Testis (tissue), 2 donors: ENCODE measurements around the gene SLC29A1.

ENCODE experiments used
- POLR2A ChIP-seq: fragments of 450-650 bp; IDR thresholded peaks from one replicate; pipeline ENCODE4 v1.6.1; 2017; ENCODE audit warnings: antibody characterized with exemption, mild to moderate bottlenecking, moderate library complexity
- TF ChIP-seq, protein P1 (sequence below), 3 experiments: fragments of 450-650 bp in 2 of 3; fragments of 200-600 bp in 1 of 3; sonication (generic) in 1 of 3; IDR thresholded peaks; one replicate each; pipeline ENCODE4 v1.5.1; 2016 to 2019; ENCODE audit warnings: antibody characterized with exemption in 3 of 3, mild to moderate bottlenecking in 2 of 3, moderate library complexity in 1 of 3

DNA sequence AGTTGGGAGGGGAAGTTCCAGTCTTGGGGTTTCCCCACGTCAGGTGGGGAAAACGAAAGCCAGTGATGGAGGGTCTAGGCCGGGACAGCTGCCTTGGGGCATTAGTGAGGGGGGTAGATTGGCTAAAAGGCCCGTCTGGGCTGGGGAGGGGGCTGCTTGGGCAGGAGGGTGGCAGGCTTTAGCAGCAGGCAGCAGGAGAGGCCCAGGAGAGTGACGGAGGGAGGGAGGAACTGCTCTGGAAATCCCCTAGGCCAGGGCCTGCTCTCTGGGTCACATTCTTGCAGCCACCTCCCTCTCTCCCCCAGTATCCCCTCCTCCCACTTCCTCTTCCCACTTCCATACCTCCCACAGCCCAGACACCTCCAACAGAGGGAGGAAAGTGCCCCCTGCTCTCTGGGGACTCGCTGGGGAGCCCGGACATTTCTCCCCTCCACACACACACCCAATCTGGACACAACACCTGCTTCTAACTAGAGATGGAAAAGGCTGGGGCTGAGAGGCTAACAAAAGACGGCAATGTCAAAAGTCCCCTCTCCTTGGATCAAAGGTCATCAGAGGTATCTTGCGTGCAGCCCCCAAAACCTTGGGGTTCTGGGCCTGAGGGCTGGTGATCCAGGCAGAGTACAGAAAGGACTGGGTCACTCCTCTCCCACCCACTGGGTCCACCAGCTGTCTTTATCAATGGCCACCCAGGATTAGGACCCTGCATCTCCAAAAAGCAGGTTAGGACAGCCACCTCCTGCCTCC is 40.1 kb downstream of the SLC29A1 start:
- TF ChIP-seq, protein P1, sequence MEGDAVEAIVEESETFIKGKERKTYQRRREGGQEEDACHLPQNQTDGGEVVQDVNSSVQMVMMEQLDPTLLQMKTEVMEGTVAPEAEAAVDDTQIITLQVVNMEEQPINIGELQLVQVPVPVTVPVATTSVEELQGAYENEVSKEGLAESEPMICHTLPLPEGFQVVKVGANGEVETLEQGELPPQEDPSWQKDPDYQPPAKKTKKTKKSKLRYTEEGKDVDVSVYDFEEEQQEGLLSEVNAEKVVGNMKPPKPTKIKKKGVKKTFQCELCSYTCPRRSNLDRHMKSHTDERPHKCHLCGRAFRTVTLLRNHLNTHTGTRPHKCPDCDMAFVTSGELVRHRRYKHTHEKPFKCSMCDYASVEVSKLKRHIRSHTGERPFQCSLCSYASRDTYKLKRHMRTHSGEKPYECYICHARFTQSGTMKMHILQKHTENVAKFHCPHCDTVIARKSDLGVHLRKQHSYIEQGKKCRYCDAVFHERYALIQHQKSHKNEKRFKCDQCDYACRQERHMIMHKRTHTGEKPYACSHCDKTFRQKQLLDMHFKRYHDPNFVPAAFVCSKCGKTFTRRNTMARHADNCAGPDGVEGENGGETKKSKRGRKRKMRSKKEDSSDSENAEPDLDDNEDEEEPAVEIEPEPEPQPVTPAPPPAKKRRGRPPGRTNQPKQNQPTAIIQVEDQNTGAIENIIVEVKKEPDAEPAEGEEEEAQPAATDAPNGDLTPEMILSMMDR (IDR thresholded peaks at IDR 0.05): no peak
- no peak for TF ChIP-seq POLR2A
